Neural cell (in vitro differentiated cells): ENCODE data around the gene MDN1.
"Not testable (repeated sequence)": the region's sequence is repeated elsewhere in the genome, so short reads cannot be mapped to it uniquely, and the experiment has no call there.

Source experiments
- EZH2 ChIP-seq: fragments of 200-600, 300-800 bp; shearing (Covaris generic), sonication (generic); IDR thresholded peaks from 2 replicates; pipeline ENCODE4 v1.6.1; 2014; ENCODE audit warnings: antibody characterized with exemption, low read length, borderline replicate concordance, mild to moderate bottlenecking; ENCODE audit not compliant: insufficient read depth, poor library complexity, severe bottlenecking
- RAD21 ChIP-seq: fragments of 450-650 bp; conservative IDR thresholded peaks from 2 replicates; pipeline ENCODE4 v1.6.1; 2014; ENCODE audit warnings: antibody characterized with exemption, mild to moderate bottlenecking, moderate library complexity
- TF ChIP-seq, protein P1 (sequence below): fragments of 450-650 bp; IDR thresholded peaks from 2 replicates; pipeline ENCODE4 v1.5.1; 2014; ENCODE audit warnings: antibody characterized with exemption, mild to moderate bottlenecking, moderate library complexity; ENCODE audit not compliant: poor library complexity, severe bottlenecking

DNA sequence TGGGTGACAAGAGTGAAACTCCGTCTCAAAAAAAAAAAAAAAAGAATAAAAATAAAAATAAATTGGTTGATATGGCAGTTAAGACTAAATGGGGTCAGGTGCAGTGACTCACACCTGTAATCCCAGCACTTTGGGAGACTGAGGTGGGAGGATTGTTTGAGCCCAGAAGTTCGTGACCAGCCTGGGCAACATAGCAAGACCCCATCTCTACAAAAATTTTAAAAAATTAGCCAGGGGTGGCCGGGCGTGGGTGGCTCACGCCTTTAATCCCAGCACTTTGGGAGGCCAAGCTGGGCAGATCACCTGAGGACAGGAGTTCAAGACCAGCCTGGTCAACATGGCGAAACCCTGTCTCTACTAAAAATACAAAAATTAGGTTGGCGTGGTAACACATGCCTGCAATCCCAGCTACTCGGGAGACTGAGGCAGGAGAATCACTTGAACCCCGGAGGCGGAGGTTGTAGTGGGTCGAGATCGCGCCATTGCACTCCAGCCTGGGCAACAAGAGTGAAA is 8.9 kb upstream of the MDN1 start:
- TF ChIP-seq, protein P1, sequence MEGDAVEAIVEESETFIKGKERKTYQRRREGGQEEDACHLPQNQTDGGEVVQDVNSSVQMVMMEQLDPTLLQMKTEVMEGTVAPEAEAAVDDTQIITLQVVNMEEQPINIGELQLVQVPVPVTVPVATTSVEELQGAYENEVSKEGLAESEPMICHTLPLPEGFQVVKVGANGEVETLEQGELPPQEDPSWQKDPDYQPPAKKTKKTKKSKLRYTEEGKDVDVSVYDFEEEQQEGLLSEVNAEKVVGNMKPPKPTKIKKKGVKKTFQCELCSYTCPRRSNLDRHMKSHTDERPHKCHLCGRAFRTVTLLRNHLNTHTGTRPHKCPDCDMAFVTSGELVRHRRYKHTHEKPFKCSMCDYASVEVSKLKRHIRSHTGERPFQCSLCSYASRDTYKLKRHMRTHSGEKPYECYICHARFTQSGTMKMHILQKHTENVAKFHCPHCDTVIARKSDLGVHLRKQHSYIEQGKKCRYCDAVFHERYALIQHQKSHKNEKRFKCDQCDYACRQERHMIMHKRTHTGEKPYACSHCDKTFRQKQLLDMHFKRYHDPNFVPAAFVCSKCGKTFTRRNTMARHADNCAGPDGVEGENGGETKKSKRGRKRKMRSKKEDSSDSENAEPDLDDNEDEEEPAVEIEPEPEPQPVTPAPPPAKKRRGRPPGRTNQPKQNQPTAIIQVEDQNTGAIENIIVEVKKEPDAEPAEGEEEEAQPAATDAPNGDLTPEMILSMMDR = not testable (repeated sequence)
- TF ChIP-seq RAD21, EZH2: not testable (repeated sequence)
